Lower lobe of right lung (tissue), 2 donors: Measurements from ENCODE around the gene DDX49. TPM values are rescaled to one million over a fixed set of nuclear protein-coding genes. Genes with fewer than 3 reads are reported as not detected.

Source experiments
- ATAC-seq, 2 donors: fragments of 200-7000 bp; cut with Tn5 transposase; one replicate each; pipeline ENCODE4 v1.9.1; 2020 to 2022; ENCODE audit warnings: mild to moderate bottlenecking in 2 of 2, moderate library complexity in 2 of 2
- DNase-seq: peaks from one replicate; pipeline ENCODE4 v3.0.0-alpha.2; 2020
- H3K27ac ChIP-seq: fragments of 200-600 bp; one replicate; pipeline ENCODE4 v1.8.0; 2022
- H3K27me3 ChIP-seq: fragments of 200-600 bp; one replicate; pipeline ENCODE4 v1.8.0; 2022; ENCODE audit warnings: low read depth
- H3K36me3 ChIP-seq: fragments of 200-600 bp; one replicate; pipeline ENCODE4 v1.8.0; 2022; ENCODE audit warnings: mild to moderate bottlenecking
- H3K4me1 ChIP-seq: fragments of 200-600 bp; one replicate; pipeline ENCODE4 v1.8.0; 2022
- H3K4me3 ChIP-seq: fragments of 200-600 bp; one replicate; pipeline ENCODE4 v1.8.0; 2022; ENCODE audit warnings: mild to moderate bottlenecking
- H3K9me3 ChIP-seq: fragments of 200-600 bp; one replicate; pipeline ENCODE4 v1.8.0; 2022
- CTCF ChIP-seq: fragments of 200-600 bp; IDR thresholded peaks from one replicate; pipeline ENCODE4 v1.8.0; 2022; ENCODE audit warnings: antibody characterized with exemption, mild to moderate bottlenecking
- intact Hi-C: fragments of 100-400 bp; cut with DNase I; formaldehyde crosslinking; loops from one replicate; pipeline ENCODE4 v1.11.0; 2022
- total RNA-seq: library from RNA; stranded (reverse); fragmentation: NEBNext Ultra II Directional; extraction: Animal tissue kit (Norgen Biotek cat#: 25700); gene quantifications from one replicate; pipeline ENCODE4 v1.2.1, GENCODE V29; 2021
- donor health status: DM: no; HTN: yes; CAD: no; lungs with severe emphysema.

Gene DDX49
- total RNA-seq, 1 donor from 2014 or later, result 32.2 TPM

GRCh38 chr19:18883526-18884304, 35.8 kb upstream of the DDX49 start:
- DNase-seq, result no peak
- no peak for ATAC-seq
- H3K9me3 ChIP-seq, result no peaks in the 10 kb centered on the region
- H3K27me3 ChIP-seq, result no peaks in the 10 kb centered on the region
- intact Hi-C loops, result no loop called here
- TF ChIP-seq CTCF, result no peak
- no peaks in the 10 kb centered on the region for H3K36me3 ChIP-seq
- H3K4me3 ChIP-seq, result no peak overlapping the region
- H3K4me1 ChIP-seq, result no peaks in the 10 kb centered on the region
- H3K27ac ChIP-seq, result no peak overlapping the region

GRCh38 chr19:18886972-18887371, 32.5 kb upstream of the DDX49 start:
- no peak for TF ChIP-seq CTCF
- Histone ChIP-seq H3K4me3 (no peak overlapping the region), H3K36me3 (no peaks in the 10 kb centered on the region), H3K9me3 (no peaks in the 10 kb centered on the region), H3K4me1 (no peaks in the 10 kb centered on the region), H3K27me3 (no peaks in the 10 kb centered on the region), H3K27ac (no peak overlapping the region)
- intact Hi-C loops, result no loop called here
- ATAC-seq, result no peak
- no peak for DNase-seq

- H3K9me3 ChIP-seq, result no peaks in the 10 kb centered on the region
- H3K27me3 ChIP-seq, result peaks cover 18% of the 10 kb centered on the region
- H3K4me3 ChIP-seq, result no peak overlapping the region
- H3K4me1 ChIP-seq, result peaks cover 11% of the 10 kb centered on the region
- no peak for ATAC-seq
- DNase-seq, result no peak
- H3K36me3 ChIP-seq, result no peaks in the 10 kb centered on the region
- H3K27ac ChIP-seq, result no peak overlapping the region
- intact Hi-C loops, result no loop called here
- TF ChIP-seq CTCF, result no peak
Observed at GRCh38 chr19:18889949-18890745, 29.4 kb upstream of the DDX49 start.

GRCh38 chr19:18893587-18894253, 25.8 kb upstream of the DDX49 start:
- Histone ChIP-seq H3K27ac (no peak overlapping the region), H3K4me3 (no peak overlapping the region), H3K36me3 (no peaks in the 10 kb centered on the region), H3K27me3 (peaks cover 31% of the 10 kb centered on the region), H3K9me3 (no peaks in the 10 kb centered on the region), H3K4me1 (peaks cover 16% of the 10 kb centered on the region)
- no peak for TF ChIP-seq CTCF
- DNase-seq (no peak), ATAC-seq (no peak)
- intact Hi-C loops, result no loop called here

GRCh38 chr19:18894254-18895037, 25.1 kb upstream of the DDX49 start:
- Histone ChIP-seq H3K27me3 (peaks cover 31% of the 10 kb centered on the region), H3K9me3 (no peaks in the 10 kb centered on the region), H3K27ac (no peak overlapping the region), H3K36me3 (peaks cover 6% of the 10 kb centered on the region), H3K4me1 (peaks cover 16% of the 10 kb centered on the region), H3K4me3 (peak overlapping the region; percentile 37)
- ATAC-seq (no peak), DNase-seq (no peak)
- intact Hi-C loops, result no loop called here
- no peak for TF ChIP-seq CTCF
